GM19452 (cell line): ENCODE results near the gene LCN10.
"Not testable (repeated sequence)": the region's sequence is repeated elsewhere in the genome, so short reads cannot be mapped to it uniquely, and the experiment has no call there.

Experiments used
- ATAC-seq: cut with Tn5 transposase; IDR thresholded peaks from one replicate; pipeline ENCODE4 v1.9.1; 2021; ENCODE audit not compliant: unreplicated experiment

LCN10 gene

DNA sequence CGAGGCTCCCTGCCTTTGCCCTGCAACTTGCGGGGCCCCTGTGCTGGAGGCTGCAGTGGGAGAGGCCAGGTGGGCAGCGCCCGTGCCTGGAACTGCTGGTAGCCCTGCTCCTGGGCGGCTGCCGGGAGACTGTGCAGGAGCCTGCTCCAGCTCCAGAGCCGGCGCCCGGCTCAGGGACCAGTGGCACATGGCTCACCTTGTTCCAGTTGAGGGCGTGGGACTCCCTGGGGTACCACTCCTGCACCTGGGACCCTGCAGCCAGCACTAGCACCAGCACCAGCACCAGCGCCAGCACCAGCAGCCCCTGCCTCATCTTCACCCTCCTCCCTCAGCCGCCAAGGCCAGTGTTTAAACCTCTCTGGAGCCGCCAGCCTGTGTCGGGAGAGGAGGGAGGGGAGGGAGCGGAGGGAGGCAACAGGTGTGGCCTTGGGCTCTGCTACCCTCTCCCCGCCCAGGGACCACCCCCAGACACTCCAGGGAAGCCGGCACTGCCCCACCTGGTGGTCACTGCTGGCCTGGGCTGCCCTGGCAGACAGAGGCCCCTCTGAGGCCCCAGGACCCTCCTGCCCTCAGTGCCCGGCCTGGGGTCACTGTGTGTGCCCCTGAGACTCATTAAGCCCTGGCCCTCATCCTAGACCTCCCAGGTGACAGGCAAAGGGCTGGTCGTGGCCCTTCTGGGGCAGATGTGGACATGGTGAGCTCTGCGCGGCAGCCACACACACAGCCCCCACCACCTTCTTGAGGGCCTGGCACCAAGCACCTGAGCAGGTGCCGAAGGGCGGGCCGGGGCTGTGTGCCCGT lies at the start of gene LCN10:
TSS of gene LCN10 (minus strand) at position 350 of the 801 bp plus-strand sequence. CDS start at position 313, 37 bp downstream.
- ATAC-seq: no peak

DNA sequence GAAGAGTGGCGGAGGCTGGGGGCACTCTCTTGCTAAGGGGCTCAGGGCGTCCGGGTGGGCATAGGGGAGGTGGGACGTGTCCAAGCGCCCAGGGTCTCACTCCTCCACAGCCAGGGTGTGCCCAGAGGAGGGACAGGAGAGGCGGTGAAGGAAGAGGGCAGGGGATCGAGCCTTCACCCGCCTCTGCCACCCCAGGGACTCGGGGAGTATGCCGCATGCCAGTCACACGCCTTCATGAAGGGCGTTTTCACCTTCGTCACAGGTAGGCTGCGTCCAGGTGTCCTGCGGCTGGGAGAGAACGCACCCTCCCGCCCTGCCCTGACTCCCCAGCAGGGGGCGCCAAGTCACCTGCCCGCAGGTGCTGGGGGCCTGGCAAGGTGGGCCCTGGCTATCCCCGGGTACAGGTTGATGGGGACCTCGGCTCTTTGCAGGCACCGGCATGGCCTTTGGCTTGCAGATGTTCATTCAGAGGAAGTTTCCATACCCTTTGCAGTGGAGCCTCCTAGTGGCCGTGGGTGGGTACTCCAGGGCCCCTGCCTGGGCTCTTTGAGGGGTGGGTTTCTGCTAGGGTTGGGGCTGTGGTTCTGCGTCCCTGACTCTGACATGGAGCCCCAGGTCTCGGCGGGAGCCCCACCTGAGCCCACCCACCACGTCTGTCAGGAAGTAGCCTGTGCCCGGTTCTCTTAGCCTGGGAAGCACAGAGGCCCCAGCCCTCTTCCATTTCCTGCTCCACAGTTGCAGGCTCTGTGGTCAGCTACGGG lies 49.0 kb upstream of the LCN10 start:
- peak; percentile 5 for ATAC-seq

DNA sequence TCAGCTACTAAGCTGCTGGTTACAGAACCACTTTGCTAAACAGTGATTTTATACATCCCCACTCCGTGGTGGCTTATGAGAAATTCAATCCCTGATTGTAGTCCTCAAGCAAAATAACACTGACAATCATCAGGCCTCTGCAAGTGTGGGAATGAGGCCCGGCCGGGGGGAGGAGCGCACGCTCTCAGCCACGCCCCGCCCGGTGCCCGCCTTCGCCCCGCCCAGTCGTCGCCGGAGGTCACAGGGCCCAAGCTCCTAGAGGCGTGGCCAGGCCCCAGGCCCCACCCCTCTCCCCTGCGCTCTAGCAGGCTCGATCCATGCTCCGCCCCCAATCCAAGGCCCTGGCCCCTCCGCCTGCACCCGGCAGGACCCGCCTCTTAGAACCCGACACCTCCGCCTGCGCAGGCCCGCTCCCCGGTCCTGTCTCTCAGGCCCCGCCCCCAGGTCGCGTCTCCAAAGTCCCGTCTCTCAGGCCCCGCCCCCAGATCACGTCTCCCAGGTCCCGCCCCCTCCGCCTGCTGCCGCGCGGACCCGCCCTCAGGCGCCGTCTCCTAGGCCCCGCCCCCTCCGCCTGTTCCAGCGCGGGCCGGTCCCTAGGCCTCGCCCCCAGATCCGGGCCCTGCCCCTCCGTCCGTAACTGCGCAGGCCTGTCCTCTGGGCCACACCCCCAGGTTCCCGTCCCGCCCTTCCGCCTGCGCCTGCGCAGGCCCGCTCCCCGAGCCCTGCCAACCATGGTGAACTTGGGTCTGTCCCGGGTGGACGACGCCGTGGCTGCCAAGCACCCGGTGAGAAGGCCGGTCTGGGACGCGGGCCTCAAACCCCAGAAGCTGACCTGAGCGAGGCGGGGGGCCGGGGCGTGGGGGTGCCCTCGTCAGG lies 48.1 kb upstream of the LCN10 start, which contains the start of gene TMEM141:
TSS of gene TMEM141 (plus strand) at position 705 of the 876 bp plus-strand sequence. CDS start at position 732, 27 bp downstream.
- ATAC-seq: peak; percentile 76

DNA sequence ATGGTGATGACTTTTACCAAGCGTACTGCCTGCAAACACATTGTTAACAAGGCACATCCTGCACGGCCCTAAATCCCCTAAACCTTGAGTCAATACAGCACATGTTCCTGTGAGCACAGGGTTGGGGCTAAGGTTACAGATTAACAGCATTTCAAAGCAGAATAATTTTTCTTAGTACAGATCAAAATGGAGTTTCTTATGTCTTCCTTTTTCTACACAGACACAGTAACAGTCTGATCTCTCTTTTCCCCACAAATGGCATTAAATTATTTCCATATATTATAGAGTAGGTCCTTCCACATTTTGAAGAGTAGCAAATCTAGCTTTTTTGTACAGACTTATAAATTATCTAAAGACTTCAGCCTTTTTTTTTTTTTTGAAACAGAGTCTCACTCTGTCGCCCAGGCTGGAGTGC lies 46.8 kb upstream of the LCN10 start:
- no peak for ATAC-seq

DNA sequence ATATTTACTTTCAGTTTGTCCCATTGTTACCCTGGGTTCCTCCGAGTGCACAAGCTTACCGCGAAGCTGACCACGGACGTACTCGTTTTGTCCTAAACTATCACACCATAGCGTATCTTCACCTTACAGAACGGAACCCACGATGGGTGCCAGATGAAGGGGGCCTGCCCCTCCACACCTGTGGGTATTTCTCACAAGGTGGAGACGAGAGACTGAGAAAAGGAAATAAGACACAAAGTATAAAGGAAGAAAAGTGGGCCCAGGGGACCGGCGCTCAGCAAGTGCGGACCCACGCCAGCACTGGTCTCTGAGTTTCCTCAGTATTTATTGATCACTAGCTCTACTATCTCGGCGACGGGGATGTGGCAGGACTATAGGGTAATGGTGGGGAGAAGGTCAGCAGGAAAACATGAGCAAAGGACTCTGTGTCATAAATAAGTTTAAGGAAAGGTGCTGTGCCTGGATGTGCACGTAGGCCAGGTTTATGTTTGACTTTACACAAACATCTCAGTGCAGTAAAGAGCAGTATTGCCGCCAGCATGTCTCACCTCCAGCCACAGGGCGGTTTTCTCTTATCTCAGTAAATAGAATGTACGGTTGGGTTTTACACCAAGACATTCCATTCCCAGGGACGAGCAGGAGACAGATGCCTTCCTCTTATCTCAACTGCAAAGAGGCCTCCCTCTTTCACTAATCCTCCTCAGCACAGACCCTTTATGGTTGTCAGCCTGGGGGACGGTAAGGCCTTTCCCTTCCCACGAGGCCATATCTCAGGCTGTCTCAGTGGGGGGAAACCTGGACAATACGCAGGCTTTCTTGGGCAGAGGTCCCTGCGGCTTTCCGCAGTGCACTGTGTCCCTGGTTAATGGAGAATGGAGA lies 46.1 kb upstream of the LCN10 start:
- not testable (repeated sequence) for ATAC-seq

DNA sequence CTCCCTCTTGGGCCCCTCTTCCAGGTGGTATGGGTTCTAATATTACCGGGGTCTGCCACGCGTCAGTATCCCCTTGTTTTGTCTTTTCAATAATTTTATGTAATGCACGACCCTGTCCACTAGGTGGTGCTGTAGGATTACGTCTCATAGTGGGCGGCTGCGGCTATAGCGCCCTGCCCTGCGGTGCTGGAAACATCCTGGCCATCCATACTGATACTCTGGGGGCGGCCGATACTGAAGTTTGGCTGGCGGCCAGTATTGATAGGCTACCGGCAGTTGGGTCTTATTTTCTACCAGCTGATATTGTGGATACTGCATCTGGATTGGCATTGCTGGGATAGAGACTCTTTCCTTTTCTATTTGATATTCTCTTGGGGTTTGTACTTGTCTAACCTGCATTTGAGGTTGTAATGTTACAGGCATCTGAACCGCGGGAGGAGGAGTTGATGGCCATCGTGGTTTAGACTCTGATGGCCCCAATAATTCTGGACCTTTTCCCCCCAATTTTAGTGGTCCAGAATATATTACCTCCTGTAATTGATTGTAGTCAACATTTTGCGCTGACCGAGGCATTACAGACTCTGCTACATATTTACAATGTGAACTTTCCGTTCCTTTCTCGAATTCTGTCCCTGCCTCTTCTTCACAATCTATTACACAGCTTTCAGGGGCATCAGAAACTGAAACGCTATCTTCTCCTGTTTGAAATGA lies 45.1 kb upstream of the LCN10 start:
- ATAC-seq: no peak

DNA sequence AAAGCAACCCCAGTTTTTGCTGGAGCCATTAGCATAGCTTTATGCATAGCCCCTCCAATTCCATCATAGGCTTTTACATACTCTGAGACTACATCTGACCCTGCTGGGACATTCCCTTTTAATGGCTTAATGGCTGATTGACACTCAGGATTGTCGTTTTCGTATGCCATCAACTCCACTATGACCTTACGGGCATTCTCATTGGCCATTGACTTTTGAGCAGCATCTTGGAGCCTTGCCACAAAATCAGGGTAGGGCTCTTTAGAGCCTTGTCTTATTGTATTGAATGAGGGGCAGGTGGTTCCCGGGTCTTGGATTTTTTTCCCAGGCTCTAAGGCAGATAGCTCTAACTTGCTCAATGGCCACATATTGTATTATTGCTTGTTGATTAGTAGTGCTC lies 44.2 kb upstream of the LCN10 start:
- ATAC-seq: not testable (repeated sequence)

DNA sequence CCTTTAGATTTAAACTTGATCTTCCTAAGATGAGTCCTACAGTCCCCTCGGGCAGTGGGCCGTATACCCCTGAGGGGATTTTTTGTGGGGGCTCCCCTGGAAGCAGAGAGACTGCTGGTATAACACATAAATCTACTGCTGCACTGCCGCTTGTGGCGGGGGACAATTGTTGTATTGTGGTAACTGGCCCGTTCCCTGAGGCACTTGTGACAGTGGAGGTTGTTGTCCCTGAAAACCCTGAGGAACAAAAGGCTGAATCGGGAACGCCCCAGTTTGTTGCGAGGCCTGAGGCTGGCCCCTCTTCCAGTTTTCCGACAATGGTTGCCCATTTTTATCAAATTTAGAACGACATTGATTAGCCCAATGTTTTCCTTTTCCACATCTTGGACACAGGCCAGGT lies 43.7 kb upstream of the LCN10 start:
- no peak for ATAC-seq

DNA sequence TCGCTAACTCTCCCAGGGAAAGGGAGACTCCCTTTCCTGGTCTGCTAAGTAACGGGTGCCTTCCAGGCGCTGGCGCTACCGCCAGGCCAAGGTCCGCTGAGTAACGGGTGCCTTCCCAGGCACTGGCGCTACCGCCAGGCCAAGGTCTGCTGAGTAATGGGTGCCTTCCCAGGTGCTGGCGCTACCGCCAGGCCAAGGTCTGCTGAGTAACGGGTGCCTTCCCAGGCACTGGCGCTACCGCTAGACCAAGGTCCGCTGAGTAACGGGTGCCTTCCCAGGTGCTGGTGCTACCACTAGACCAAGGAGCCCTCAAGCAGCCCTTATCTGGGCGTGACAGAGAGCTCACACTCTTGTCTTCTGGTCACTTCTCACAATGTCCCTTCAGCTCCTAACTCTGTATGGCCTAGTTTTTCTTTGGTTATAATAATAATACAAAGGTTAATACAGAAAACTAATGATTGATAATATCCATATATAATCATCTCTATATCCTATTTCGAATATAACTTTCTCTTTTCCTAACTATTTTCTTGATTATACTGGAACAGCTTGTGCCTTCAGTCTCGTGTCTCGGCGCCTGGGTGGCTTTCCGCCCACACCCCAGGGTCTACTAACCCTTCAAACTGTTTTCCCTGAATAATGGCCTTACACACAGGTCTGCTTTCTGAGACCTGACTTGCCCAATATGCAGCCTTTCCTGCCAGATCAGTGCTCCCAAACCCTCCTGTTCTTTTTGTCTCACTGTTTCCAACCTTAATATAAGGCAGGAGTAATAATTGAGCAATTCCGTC lies 43.0 kb upstream of the LCN10 start:
- ATAC-seq: not testable (repeated sequence)

DNA sequence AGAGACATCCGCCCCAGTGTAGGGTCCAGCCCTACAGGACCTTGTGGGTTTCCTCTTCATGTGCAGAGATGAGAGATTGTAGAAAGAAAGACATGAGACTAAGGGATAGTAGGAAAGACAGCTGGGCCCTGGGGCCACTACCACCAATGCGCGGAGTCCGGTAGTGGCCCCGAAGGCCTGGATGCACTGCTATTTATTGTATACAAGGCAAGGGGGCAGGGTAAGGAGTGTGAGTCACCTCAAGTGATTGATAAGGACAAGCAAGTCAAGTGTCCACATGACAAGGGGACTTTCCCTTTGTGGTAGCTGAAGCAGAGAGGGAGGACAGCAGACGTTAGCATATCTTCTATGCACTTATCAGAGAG lies 42.2 kb upstream of the LCN10 start:
- ATAC-seq: no peak

DNA sequence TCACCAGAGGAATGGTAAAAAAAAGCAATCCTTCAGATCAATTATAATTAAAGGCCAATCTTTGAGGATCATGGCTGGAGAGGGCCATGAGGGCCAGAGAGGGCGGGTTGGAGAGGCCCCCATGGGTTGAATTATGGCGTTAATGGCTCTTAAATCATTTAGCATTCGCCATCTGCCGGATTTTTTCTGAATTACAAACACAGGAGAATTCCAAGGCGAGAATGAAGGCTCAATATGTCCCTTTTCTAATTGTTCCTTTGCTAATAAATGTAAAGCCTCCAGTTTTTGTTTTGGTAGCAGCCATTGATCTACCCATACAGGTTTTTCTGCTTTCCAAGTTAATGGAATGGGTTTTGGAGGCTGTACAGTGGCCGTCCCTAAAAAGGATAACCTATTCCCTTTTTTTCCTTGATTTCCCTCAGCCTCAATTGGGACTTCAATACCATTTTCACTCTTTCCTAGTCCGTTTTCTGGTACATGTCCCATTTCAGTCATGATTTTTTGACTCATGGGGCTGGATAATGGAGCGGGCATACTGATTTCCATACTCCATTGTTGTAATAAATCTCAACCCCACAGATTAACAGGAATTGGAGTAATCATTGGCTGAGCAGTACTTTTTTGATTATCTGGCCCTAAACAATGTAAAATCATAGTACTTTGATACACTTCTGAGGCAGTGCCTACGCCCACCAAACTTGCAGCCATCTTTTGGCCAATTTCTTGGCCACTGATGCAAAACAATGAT lies 41.7 kb upstream of the LCN10 start:
- ATAC-seq: no peak

DNA sequence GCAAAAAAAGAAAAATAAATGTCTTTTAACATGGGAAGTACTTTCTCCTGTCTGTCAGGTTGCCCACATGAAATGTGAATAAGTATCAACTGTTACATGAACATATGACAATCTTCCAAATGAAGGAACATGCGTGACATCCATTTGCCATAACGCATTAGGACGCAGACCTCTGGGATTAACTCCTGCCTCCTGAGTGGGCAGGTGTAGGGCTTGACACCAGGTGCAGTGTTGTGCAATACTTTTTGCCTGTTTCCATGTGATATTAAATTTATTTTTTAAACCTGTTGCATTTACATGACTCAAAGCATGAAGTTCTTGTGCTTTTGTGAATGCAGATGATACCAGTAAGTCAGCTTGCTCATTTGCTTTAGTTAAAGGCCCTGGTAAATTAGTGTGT lies 39.7 kb upstream of the LCN10 start:
- no peak for ATAC-seq

DNA sequence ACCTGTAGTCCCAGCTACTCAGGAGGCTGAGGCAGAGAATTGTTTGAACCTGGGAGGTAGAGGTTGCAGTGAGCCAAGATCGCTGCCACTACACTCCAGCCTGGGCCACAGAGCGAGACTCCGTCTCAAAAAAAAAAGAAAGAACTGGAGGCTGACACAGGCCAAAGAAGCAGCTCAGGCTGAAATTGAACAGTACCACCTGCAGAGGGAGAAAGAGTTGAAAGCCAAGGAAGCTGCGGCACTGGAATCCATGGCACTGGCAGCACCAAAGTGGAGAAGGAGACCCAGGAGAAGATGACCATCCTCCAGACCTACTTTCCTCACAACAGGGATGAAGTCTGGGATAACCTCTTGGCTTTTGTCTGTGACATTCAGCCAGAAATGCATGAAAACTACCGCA lies 37.1 kb upstream of the LCN10 start:
- no peak for ATAC-seq

DNA sequence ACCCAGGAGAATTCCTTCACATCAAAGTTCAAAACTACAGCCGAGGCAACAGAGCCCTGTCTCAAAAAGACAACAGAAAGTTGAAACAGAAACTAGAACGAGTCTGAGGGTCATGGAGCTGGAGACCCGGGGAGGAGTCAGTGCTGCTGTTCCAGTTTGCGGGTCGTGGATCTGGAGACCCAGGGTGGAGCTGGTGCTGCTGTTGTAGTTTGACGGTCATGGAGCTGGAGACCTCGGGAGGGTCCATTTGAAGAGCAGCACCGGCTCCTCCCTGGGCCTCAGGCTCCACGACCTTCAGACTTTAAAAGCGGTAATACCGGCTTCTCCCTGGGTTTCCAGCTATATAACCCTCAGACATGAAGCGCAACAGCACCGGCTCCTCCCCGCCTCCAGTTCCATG lies 34.6 kb upstream of the LCN10 start:
- no peak for ATAC-seq

DNA sequence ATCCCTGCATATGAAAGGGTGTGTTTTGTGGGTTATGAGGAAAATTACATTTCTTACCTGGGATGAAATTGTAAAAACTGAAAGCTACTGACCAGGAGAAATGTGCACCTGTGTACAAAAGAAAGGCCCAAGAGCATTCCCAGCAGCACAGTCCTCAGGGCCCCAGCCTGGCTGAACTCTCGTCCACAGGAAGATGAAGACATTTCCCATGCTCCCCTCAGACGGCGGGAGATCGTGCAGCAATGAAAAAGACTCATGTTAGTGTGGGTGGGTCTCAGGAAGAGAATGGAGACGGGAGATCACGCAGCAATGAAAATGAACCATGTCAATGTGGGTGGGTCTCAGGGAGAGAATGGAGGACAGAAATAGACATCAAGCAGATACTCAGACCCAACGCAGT lies 34.2 kb upstream of the LCN10 start:
- ATAC-seq: no peak

DNA sequence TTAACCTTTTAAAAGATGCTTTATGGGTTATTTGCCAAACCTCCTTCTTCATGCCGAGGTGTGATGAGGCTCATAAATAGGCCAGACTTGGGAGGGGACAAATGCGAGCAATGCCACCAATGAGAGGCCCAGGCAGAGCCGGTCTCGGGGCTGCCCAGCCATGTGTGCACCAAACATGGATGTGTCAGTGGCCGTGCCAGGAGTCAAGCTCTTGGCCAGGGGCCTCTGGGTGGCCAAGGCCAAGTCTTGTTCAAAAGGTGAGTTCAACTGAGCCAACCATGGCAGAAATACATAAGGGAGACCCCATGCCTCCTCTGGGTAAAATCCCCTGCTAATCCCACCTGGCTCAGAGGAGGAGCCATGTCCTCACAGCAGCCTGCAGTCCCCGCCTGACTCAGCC lies 32.5 kb upstream of the LCN10 start:
- no peak for ATAC-seq

DNA sequence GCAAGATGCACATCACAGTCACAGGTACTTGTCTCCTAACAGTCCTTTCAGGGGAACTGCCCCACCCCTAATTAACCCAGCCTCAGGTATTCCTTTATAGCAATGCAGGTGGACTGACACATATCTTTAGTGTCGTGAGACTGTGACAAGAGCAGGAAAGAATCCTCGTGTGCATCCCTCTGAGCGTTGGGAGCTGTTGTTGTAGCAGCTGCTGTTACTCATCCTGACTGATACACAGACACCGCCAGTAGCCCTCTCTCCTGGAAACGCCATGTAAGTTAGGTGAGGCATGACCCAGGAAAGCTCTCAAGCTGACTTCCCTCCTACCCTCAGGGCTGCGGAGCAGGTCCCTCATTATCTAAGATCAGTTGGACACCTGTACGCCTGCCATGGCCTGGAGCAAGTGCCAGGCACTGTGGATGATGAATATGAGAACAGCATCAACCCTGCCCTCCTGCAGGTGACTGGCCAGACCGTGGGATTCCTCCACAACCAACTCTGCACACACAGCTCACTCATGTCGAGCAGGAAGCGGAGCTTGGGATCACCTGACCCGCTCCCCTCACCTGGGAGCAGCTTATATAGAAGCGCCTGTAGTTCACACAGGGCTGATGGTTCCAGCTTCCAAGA lies 31.8 kb upstream of the LCN10 start:
- no peak for ATAC-seq
